ENCODE results near the gene MED17.
"Not testable (repeated sequence)": the region's sequence is repeated elsewhere in the genome, so short reads cannot be mapped to it uniquely, and the experiment has no call there.

The MED17 gene

DNA sequence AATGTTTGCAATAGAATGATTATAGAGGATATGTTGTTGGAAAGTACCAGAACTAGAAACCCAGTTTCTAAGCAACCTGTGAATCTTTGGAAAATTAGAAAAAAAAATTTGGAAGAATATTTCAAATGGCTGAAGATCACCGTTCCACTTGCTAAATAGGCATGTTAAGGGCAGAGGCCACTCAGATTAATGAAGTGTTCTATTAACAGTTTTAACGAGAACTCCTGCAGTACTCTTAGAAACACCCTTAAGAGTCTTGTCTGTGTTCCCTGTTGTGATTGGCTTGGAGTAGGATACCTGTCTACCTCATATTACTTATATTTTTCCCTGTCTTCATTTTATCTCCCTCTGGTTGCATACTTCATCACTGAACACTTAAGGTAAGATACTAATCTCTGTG, 38.0 kb upstream of the MED17 start:
- peak overlapping the region; percentile 72 for H3K27ac ChIP-seq
- TF ChIP-seq CTCF (IDR thresholded peaks at IDR 0.05): no peak
- TF ChIP-seq ZFX (IDR thresholded peaks at IDR 0.05; ENCODE audit: borderline replicate concordance): no peak

GRCh38 chr11:93747122-93747521, 37.0 kb upstream of the MED17 start:
- H3K27ac ChIP-seq: no peak overlapping the region
- TF ChIP-seq ZFX (IDR thresholded peaks at IDR 0.05; ENCODE audit: borderline replicate concordance): no peak
- TF ChIP-seq CTCF (IDR thresholded peaks at IDR 0.05): no peak

DNA sequence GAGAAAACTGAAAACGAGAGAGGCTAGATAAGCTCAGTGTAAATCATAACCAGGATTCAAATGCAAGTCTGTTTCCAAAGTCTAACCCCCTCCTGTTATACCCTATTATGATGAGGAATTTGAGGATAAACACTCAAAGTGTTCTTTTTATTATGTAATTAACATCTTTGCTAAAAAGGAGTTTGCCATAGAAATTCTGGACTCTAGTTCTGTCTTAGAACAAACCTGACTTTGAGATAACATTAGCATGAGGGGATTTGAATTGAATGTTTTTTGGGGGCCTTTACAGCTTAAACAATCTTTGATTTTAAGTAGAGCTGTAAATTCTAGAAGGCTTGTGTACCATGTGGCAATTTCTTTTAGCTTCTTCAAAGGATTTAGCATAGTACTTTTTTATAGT, 33.1 kb upstream of the MED17 start:
- no peak overlapping the region for H3K27ac ChIP-seq
- no peak for TF ChIP-seq ZFX (IDR thresholded peaks at IDR 0.05; ENCODE audit: borderline replicate concordance)

DNA sequence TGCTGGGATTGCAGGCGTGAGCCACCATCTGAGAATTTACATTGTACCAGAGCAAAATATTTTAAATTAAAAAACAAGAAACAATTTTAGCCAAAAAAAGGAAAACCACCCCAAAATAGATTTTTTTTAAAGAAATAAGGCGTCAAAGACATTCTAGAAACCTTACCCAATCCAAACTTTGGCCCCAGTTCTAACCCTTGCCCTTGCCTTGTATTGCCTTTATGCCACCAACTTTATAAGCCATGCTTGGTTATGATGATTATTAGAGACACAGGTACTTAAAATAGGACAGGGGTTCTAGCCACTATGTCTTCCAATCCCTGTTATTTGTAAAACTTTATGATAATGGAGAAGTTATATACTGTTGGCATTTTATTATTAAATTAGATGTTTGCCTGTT, 30.8 kb upstream of the MED17 start:
- TF ChIP-seq CTCF (IDR thresholded peaks at IDR 0.05): no peak
- no peak for TF ChIP-seq ZFX (IDR thresholded peaks at IDR 0.05; ENCODE audit: borderline replicate concordance)
- H3K27ac ChIP-seq: no peak overlapping the region

- TF ChIP-seq CTCF (IDR thresholded peaks at IDR 0.05) (no peak), ZFX (IDR thresholded peaks at IDR 0.05; ENCODE audit: borderline replicate concordance) (no peak)
- H3K27ac ChIP-seq: no peak overlapping the region
These were observed 27.3 kb upstream of the MED17 start for GRCh38 chr11:93756748-93757147.

DNA sequence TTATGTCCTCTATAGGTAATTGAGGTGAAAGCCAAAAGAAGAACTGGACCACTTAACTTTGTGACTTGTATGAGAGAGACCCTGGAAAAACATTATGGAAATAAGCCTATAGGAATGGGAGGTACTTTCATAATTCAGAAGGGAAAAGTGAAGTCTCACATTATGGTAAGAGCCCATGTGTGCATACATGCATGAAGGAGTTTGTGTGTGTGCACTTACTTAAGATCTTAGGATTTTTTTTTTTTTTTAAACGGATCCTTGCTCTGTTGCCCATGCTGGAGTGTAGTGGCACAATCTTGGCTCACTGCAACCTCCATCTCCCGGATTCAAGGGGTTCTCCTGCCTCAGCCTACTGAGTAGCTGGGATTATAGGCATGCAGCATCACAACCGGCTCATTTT, 26.8 kb upstream of the MED17 start:
- H3K27ac ChIP-seq: no peak overlapping the region
- no peak for TF ChIP-seq CTCF (IDR thresholded peaks at IDR 0.05)
- TF ChIP-seq ZFX (IDR thresholded peaks at IDR 0.05; ENCODE audit: borderline replicate concordance): no peak

DNA sequence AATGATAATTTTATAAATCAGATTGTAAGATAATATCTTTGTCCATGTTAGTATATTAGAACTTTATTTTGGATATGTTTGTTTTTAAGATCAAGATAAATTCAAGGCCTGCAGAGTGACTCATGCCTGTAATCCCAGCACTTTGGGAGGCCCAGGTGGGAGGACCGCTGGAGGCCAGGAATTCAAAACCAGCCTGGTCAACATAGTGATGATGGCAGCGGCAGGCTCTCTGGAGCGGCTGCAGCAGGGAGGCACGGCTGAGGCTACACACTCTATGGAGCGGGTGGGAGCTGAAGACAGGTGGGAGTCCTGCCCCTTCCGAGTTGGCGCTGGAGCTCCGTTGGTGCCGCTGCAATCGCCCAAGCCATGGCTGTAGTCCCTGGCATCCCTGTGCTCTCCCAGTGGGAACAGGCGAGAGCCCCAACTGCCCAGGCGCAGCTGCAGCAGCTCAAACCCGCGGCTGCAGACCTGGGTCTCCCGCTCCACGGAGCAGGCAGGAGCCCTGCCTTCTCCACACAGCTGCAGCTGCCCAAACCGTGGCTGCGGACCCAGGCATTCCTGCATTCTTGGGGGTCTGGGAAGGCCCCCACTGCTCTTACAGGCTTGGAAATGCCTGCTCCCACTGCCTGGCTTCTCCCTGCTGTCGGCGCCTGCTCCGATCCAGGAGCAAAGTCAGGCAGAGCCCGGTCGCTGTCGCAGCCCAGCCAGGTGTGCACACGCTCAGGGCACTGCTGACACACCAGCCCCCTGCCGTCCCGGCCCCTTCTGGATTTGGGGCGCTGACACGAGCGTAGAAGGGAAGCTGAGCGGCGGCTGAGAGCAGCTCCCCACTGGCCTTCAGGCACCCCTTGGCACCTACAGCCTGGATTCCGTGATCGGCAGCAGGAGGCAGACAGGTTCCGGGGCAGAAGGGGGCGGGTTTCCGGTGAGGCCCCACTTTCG, 25.9 kb upstream of the MED17 start:
- no peak overlapping the region for H3K27ac ChIP-seq
- TF ChIP-seq ZFX (IDR thresholded peaks at IDR 0.05; ENCODE audit: borderline replicate concordance) (no peak), CTCF (IDR thresholded peaks at IDR 0.05) (no peak)

GRCh38 chr11:93759123-93759522, 25.0 kb upstream of the MED17 start:
- not testable (repeated sequence) for H3K27ac ChIP-seq

Data from 22Rv1 (cell line).